HCT116 (cell line): ENCODE data around the gene NMUR1. TPM values are rescaled to one million over a fixed set of nuclear protein-coding genes. Genes with fewer than 3 reads are reported as not detected.

Experiments used
- ATAC-seq: fragments of 200-7000 bp; cut with Tn5 transposase; 2 replicates; pipeline ENCODE4 v1.9.1; 2020; ENCODE audit warnings: mild to moderate bottlenecking, moderate library complexity
- BruUV-seq: library from RNA; stranded (reverse); fragments of 400-500 nt; replicated peaks from 2 replicates; lab custom pipeline; 2021; lab: Mats Ljungman, UMichigan
- CTCF ChIA-PET: fragments of 300-600 bp; sonication (Branson Sonifier 250); formaldehyde crosslinking; loops from one replicate; lab custom pipeline; 2021; ENCODE audit warnings: antibody characterized with exemption; lab: Charles Lee
- POLR2A ChIA-PET: fragments of 300-600, 350-600 bp; sonication (Branson Sonifier 250); formaldehyde crosslinking; loops from one replicate; lab custom pipeline; 2021; ENCODE audit warnings: antibody characterized with exemption; lab: Charles Lee
- RAD21 ChIA-PET, 2 experiments: fragments of 300-600 bp; sonication (Branson Sonifier 250); formaldehyde crosslinking; loops; one replicate each; lab custom pipeline; 2023; ENCODE audit warnings: low total read pairs in 2 of 2; ENCODE audit not compliant: uncharacterized antibody in 2 of 2, unreplicated experiment in 2 of 2, low non-redundant PET in 1 of 2; lab: Charles Lee
- DNase-seq: peaks from one replicate; pipeline ENCODE4 v3.0.0-alpha.2; 2010; ENCODE audit warnings: low read depth, low spot score
- H2AFZ ChIP-seq: fragments of 200-600 bp; shearing (Covaris generic), sonication (generic); 2 replicates; pipeline ENCODE4 v1.6.1; 2017; ENCODE audit warnings: low read depth, mixed run types, mixed read lengths, antibody characterized with exemption, low read length; ENCODE audit not compliant: poor library complexity, severe bottlenecking
- H3K27ac ChIP-seq: 2 replicates; pipeline ENCODE4 v1.5.1; 2012; ENCODE audit warnings: low read depth, low read length
- H3K27me3 ChIP-seq: fragments of 200-600 bp; sonication (generic); 2 replicates; pipeline ENCODE4 v1.6.1; 2016; ENCODE audit warnings: mixed run types, low read length, mixed read lengths; ENCODE audit not compliant: insufficient read depth
- H3K36me3 ChIP-seq, 2 experiments: fragments of 200-500 bp in 1 of 2; fragments of 200-600 bp in 1 of 2; sonication (Bioruptor generic) in 1 of 2; sonication (generic) in 1 of 2; 2 replicates each; pipeline versions ENCODE4 v1.5.1 to v1.6.1; 2014 to 2016; ENCODE audit warnings: low read length in 2 of 2, inconsistent platforms in 1 of 2, mixed read lengths in 1 of 2, mixed run types in 1 of 2; ENCODE audit not compliant: insufficient read depth in 2 of 2, control insufficient read depth in 1 of 2
- H3K4me1 ChIP-seq, 2 experiments: fragments of 200-600 bp in 1 of 2; sonication (generic) in 1 of 2; 2 replicates each; pipeline versions ENCODE4 v1.5.1 to v1.6.1; 2012 to 2017; ENCODE audit warnings: low read length in 2 of 2, inconsistent platforms in 1 of 2, mild to moderate bottlenecking in 1 of 2, mixed read lengths in 1 of 2, mixed run types in 1 of 2, moderate library complexity in 1 of 2; ENCODE audit not compliant: insufficient read depth in 2 of 2, control insufficient read depth in 1 of 2
- H3K4me2 ChIP-seq: fragments of 200-600 bp; sonication (generic); 2 replicates; pipeline ENCODE4 v1.6.1; 2017; ENCODE audit warnings: mixed run types, low read length, mixed read lengths
- H3K4me3 ChIP-seq, 2 experiments: fragments of 200-600 bp in 1 of 2; sonication (generic) in 1 of 2; replicated peaks in 1 of 2; 2 replicates each; pipeline ENCODE4 v1.5.1; 2011 to 2016; ENCODE audit warnings: low read length in 2 of 2, control low read depth in 1 of 2, low read depth in 1 of 2, mild to moderate bottlenecking in 1 of 2, mixed read lengths in 1 of 2, mixed run types in 1 of 2
- H3K79me2 ChIP-seq: fragments of 200-600 bp; sonication (generic); 2 replicates; pipeline ENCODE4 v1.6.1; 2017; ENCODE audit warnings: mild to moderate bottlenecking, mixed run types, low read length, moderate library complexity, mixed read lengths; ENCODE audit not compliant: insufficient read depth
- H3K9ac ChIP-seq: fragments of 200-600 bp; sonication (generic); 2 replicates; pipeline ENCODE4 v1.6.1; 2016; ENCODE audit warnings: low read length, mixed read lengths
- H3K9me2 ChIP-seq: fragments of 200-600 bp; sonication (generic), shearing (Covaris generic); 2 replicates; pipeline ENCODE4 v1.6.1; 2017; ENCODE audit warnings: mixed run types, mild to moderate bottlenecking, moderate library complexity; ENCODE audit not compliant: insufficient read depth
- H3K9me3 ChIP-seq, 2 experiments: fragments of 200-500 bp in 1 of 2; fragments of 200-600 bp in 1 of 2; sonication (Bioruptor generic) in 1 of 2; sonication (generic) in 1 of 2; 2 replicates each; pipeline ENCODE4 v1.6.1; 2014 to 2017; ENCODE audit warnings: low read length in 2 of 2, mixed read lengths in 2 of 2, inconsistent platforms in 1 of 2, low read depth in 1 of 2, mild to moderate bottlenecking in 1 of 2, mixed run types in 1 of 2, moderate library complexity in 1 of 2; ENCODE audit not compliant: control insufficient read depth in 1 of 2, insufficient read depth in 1 of 2
- H4K20me1 ChIP-seq: fragments of 200-600 bp; sonication (generic), shearing (Covaris generic); 2 replicates; pipeline ENCODE4 v1.6.1; 2017; ENCODE audit warnings: mixed run types, mild to moderate bottlenecking, moderate library complexity; ENCODE audit not compliant: insufficient read depth
- ZFX ChIP-seq: fragments of 450-650 bp; IDR thresholded peaks from 2 replicates; pipeline ENCODE4 v1.6.1; 2017
- ZNF274 ChIP-seq: fragments of 200-500 bp; sonication (Bioruptor generic); IDR thresholded peaks from 2 replicates; pipeline ENCODE4 v1.6.1; 2014; ENCODE audit warnings: mild to moderate bottlenecking, low read depth, low read length, inconsistent platforms
- intact Hi-C: fragments of 100-400 bp; cut with micrococcal nuclease; formaldehyde crosslinking; loops from 2 replicates; pipeline ENCODE4 v1.10.0; 2022
- total RNA-seq: library from RNA; stranded (reverse); gene quantifications from one replicate; pipeline ENCODE4 v1.2.1, GENCODE V29; 2021; ENCODE audit not compliant: unreplicated experiment
- TF ChIP-seq, protein P1 (sequence below), 3 experiments: fragments of 200-600 bp in 1 of 3; sonication (generic) in 1 of 3; IDR thresholded peaks in 2 of 3; conservative IDR thresholded peaks in 1 of 3; 2 replicates each; pipeline ENCODE4 v1.5.1; 2012 to 2017; ENCODE audit warnings: low read depth in 2 of 3, low read length in 2 of 3, antibody characterized with exemption in 1 of 3, borderline replicate concordance in 1 of 3, control low read depth in 1 of 3, mild to moderate bottlenecking in 1 of 3, mixed read lengths in 1 of 3, mixed run types in 1 of 3, moderate library complexity in 1 of 3; ENCODE audit not compliant: insufficient read depth in 1 of 3
- TF ChIP-seq, protein P2 (sequence below): IDR thresholded peaks from 2 replicates; pipeline ENCODE4 v1.6.1; 2012
- TF ChIP-seq, protein P3 (sequence below): IDR thresholded peaks from 2 replicates; pipeline ENCODE4 v1.6.1; 2012

NMUR1 gene
- total RNA-seq, 1 experiment from 2014 or later: not detected

- Histone ChIP-seq H2AFZ (no peak overlapping the region), H3K4me3 (no peak overlapping the region), H4K20me1 (no peaks in the 10 kb centered on the region), H3K4me2 (no peak overlapping the region), H3K36me3 (no peaks in the 10 kb centered on the region), H3K9me3 (no peaks in the 10 kb centered on the region), H3K27me3 (no peaks in the 10 kb centered on the region), H3K4me1 (no peaks in the 10 kb centered on the region), H3K9me2 (no peaks in the 10 kb centered on the region), H3K9ac (no peak overlapping the region), H3K79me2 (no peaks in the 10 kb centered on the region), H3K27ac (no peak overlapping the region)
- intact Hi-C loops: no loop called here
- TF ChIP-seq, protein P1, sequence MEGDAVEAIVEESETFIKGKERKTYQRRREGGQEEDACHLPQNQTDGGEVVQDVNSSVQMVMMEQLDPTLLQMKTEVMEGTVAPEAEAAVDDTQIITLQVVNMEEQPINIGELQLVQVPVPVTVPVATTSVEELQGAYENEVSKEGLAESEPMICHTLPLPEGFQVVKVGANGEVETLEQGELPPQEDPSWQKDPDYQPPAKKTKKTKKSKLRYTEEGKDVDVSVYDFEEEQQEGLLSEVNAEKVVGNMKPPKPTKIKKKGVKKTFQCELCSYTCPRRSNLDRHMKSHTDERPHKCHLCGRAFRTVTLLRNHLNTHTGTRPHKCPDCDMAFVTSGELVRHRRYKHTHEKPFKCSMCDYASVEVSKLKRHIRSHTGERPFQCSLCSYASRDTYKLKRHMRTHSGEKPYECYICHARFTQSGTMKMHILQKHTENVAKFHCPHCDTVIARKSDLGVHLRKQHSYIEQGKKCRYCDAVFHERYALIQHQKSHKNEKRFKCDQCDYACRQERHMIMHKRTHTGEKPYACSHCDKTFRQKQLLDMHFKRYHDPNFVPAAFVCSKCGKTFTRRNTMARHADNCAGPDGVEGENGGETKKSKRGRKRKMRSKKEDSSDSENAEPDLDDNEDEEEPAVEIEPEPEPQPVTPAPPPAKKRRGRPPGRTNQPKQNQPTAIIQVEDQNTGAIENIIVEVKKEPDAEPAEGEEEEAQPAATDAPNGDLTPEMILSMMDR (IDR thresholded peaks at IDR 0.05 in 2 of 3, conservative IDR thresholded peaks at IDR 0.05 in 1 of 3; ENCODE audit: borderline replicate concordance in 1 of 3, insufficient read depth in 1 of 3, low read depth in 2 of 3, low read length in 2 of 3): no peak
- TF ChIP-seq, protein P2, sequence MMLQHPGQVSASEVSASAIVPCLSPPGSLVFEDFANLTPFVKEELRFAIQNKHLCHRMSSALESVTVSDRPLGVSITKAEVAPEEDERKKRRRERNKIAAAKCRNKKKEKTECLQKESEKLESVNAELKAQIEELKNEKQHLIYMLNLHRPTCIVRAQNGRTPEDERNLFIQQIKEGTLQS: no peak
- TF ChIP-seq ZFX: no peak
- TF ChIP-seq, protein P3, sequence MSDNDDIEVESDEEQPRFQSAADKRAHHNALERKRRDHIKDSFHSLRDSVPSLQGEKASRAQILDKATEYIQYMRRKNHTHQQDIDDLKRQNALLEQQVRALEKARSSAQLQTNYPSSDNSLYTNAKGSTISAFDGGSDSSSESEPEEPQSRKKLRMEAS: no peak
- DNase-seq: no peak
- ChIA-PET RAD21 (no interaction called here), POLR2A (no interaction called here), CTCF (interaction anchor here (1.5 kb wide), 1 partner anchor 12 kb away, joined by 5 read pairs; no protein-coding TSS in a partner anchor)
- no peak for ATAC-seq
- BruUV-seq: no TSS peak
Observed at GRCh38 chr2:231494669-231495068, 35.6 kb downstream of the NMUR1 start.

DNA sequence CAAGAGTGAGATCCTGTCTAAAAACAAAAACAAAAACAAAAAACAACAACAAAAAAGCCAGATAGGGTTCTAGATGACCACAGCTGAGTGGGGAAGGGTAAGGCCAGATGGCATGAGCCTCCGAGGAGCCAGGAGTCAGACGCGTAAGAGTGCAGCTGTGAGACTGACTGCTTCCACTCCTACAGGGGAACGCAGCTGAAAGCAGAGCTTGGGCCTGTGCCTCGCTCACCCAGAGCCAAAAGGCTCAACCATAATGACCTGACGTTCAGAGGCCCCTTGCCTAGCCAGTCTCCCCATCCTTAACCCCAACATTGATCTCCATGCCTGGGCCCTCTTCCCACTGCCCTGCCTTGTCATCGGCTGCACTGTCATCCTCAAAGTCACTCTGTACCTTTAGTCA is 39.4 kb downstream of the NMUR1 start:
- no peaks in the 10 kb centered on the region for H3K36me3 ChIP-seq
- no peak for TF ChIP-seq ZNF274
- ChIA-PET RAD21 (no interaction called here), CTCF (interaction anchor here (1.1 to 1.4 kb wide), 3 partner anchors 8 to 27 kb away, joined by 3 to 6 read pairs (median 3); no protein-coding TSS in a partner anchor), POLR2A (no interaction called here)
- ATAC-seq (no peak), DNase-seq (no peak)
- H3K27me3 ChIP-seq: no peaks in the 10 kb centered on the region
- no peaks in the 10 kb centered on the region for H4K20me1 ChIP-seq
- H3K4me2 ChIP-seq: no peak overlapping the region
- no peak overlapping the region for H3K9ac ChIP-seq
- intact Hi-C loops: no loop called here
- no peak overlapping the region for H3K27ac ChIP-seq
- no peaks in the 10 kb centered on the region for H3K79me2 ChIP-seq
- H3K4me1 ChIP-seq: no peaks in the 10 kb centered on the region
- BruUV-seq: no TSS peak
- no peaks in the 10 kb centered on the region for H3K9me2 ChIP-seq
- no peak overlapping the region for H2AFZ ChIP-seq
- no peak overlapping the region for H3K4me3 ChIP-seq
- H3K9me3 ChIP-seq: no peaks in the 10 kb centered on the region
